ENCODE measurements around the gene SPEN. TPM values are rescaled to one million over a fixed set of nuclear protein-coding genes. Genes with fewer than 3 reads are reported as not detected.

Gene SPEN
- total and polyA plus RNA-seq, 2 of the 13 experiments (the other 11 are each of a cell fraction or from before 2014, with no cell fraction given) = 4.8 to 14.0 TPM

- peak; percentile 83 for TF ChIP-seq MEF2D (CRISPR knock-in tag; IDR thresholded peaks at IDR 0.05)
- TF ChIP-seq CREM (IDR thresholded peaks at IDR 0.05) = 0 out of 2 replicates have a peak, but pooled peaks have one; percentile 15
- TF ChIP-seq CREM (CRISPR knock-in tag; IDR thresholded peaks at IDR 0.05) = no peak
Observed at GRCh38 chr1:15850471-15851001, 3.0 kb downstream of the SPEN start (continued).

- 0 out of 2 replicates have a peak overlapping the region, but pooled peaks have one; percentile 91 for H3K9ac ChIP-seq (ENCODE audit: insufficient read depth, low read depth, low read length)
- peak overlapping the region in 1 of 3 experiments; percentile 83; a peak in 1 of 6 replicates for H3K4me3 ChIP-seq (replicated peaks in 1 of 3; ENCODE audit: insufficient read depth in 1 of 3, low read depth in 2 of 3, low read length in 3 of 3)
Observed at GRCh38 chr1:15851210-15852035, 3.9 kb downstream of the SPEN start.

More at GRCh38 chr1:15851210-15852035, 3.9 kb downstream of the SPEN start:
- Histone ChIP-seq H3K27me3 (ENCODE audit: control insufficient read depth in 1 of 2, insufficient read depth in 2 of 2, low read length in 2 of 2) (no peaks in the 10 kb centered on the region; a peak in 2 of 5 replicates), H3K36me3 (replicated peaks in 1 of 2; ENCODE audit: control insufficient read depth in 1 of 2, insufficient read depth in 2 of 2, low read length in 2 of 2) (no peaks in the 10 kb centered on the region), H3K4me1 (ENCODE audit: insufficient read depth, low read length) (peaks cover 30% of the 10 kb centered on the region), H3K79me2 (ENCODE audit: insufficient read depth, low read length) (peaks cover 89% of the 10 kb centered on the region), H3K9me3 (ENCODE audit: low read length) (no peaks in the 10 kb centered on the region), H3K4me2 (ENCODE audit: low read depth, low read length) (peak overlapping the region; percentile 95; the same call in 1 of the 2 replicates), H4K20me1 (ENCODE audit: insufficient read depth, low read length) (no peaks in the 10 kb centered on the region), H3K27ac (ENCODE audit: extremely low read length, insufficient read depth, low read length) (no peak overlapping the region), H2AFZ (ENCODE audit: low read length) (no peak overlapping the region)
- DNase-seq (ENCODE audit: low spot score) = no peak
- intact Hi-C loops (cut with micrococcal nuclease; ENCODE audit: unreplicated experiment) = no loop called here
- 87% methylated on average over 16 of the region's 16 CpGs for WGBS (ENCODE audit: low lambda C conversion rate)
- TF ChIP-seq ZNF143 (CRISPR knock-in tag; IDR thresholded peaks at IDR 0.05) (no peak), ZBTB10 (CRISPR knock-in tag; IDR thresholded peaks at IDR 0.05; ENCODE audit: borderline replicate concordance) (no peak), ZNF251 (CRISPR knock-in tag; IDR thresholded peaks at IDR 0.05) (no peak)
- no peak for ATAC-seq
- in situ Hi-C loops (cut with HindIII; ENCODE audit: extremely low pct_ligation_motif_present, low pct_unique_long_range_greater_than_20kb) = no loop called here
- FAIRE-seq = no peak
- ChIA-PET CTCF (ENCODE audit: low intra/inter-chr PET ratio, low total read pairs) (no interaction called here), POLR2A (interaction anchor here (10.4 kb wide), 1 partner anchor 19 kb away, joined by 208 read pairs; no protein-coding TSS in a partner anchor)
- no TSS peak for BruUV-seq (replicated peaks)
